ENCODE data around the gene ZNF592. TPM values are rescaled to one million over a fixed set of nuclear protein-coding genes. Genes with fewer than 3 reads are reported as not detected.

The ZNF592 gene
- total and polyA plus RNA-seq, 12 donors: 8.2 to 26.9 (median 20.5) TPM

DNA sequence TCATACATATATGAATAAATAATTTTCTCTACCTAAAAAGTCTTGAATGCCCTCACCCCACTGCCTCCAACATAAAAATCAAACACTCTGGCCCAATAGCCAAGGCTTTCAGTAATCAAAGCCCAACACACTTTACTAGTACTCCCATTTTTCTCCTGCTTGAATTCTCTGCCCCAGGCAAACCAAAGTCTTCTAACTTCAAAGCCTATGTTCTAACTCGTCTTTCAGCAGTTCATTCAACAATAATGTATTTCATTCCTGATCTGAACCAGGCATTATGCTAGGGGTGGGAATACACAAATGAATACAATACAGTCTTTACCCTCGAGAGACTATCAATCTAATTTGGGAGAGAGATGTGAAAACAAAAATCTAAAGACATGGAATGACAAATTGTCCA, 11.4 kb upstream of the ZNF592 start:
- TF ChIP-seq, protein P1, sequence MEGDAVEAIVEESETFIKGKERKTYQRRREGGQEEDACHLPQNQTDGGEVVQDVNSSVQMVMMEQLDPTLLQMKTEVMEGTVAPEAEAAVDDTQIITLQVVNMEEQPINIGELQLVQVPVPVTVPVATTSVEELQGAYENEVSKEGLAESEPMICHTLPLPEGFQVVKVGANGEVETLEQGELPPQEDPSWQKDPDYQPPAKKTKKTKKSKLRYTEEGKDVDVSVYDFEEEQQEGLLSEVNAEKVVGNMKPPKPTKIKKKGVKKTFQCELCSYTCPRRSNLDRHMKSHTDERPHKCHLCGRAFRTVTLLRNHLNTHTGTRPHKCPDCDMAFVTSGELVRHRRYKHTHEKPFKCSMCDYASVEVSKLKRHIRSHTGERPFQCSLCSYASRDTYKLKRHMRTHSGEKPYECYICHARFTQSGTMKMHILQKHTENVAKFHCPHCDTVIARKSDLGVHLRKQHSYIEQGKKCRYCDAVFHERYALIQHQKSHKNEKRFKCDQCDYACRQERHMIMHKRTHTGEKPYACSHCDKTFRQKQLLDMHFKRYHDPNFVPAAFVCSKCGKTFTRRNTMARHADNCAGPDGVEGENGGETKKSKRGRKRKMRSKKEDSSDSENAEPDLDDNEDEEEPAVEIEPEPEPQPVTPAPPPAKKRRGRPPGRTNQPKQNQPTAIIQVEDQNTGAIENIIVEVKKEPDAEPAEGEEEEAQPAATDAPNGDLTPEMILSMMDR (IDR thresholded peaks at IDR 0.05): no peak
- H3K4me3 ChIP-seq: no peak overlapping the region
- intact Hi-C loops (cut with DNase I): no loop called here
- H3K4me1 ChIP-seq: peaks cover 0 to 30% (median 0%) of the 10 kb centered on the region in 9 donors
- H3K27me3 ChIP-seq: no peaks in the 10 kb centered on the region
- 75 to 77% methylated on average over 2 of the region's 2 CpGs for WGBS, 2 donors
- no peaks in the 10 kb centered on the region for H3K9me3 ChIP-seq
- H3K36me3 ChIP-seq: no peaks in the 10 kb centered on the region
- DNase-seq (no peak), ATAC-seq (no peak)
- H3K27ac ChIP-seq: peak overlapping the region in 1 of 10 donors; percentile 28

DNA sequence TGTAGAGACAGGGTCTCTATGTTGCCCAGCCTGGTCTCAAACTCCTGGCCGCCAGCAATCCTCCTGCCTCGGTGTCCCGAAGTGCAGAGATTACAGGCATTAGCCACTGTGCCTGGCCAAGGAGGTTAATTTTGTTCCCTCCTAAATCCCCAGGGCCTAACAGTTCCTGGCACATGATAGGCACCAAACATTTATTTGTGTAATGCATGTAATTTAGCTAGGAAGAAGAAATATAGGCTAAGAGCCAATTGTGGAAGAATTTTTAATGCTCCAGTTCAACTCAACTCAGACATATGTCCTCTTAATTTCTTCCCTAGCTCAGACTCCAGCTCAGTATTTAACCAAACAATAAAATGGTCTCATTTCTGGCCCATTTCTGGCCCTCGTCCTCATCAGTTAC, 7.7 kb upstream of the ZNF592 start:
- WGBS, 2 donors: 91 to 93% methylated on average over 4 of the region's 4 CpGs
- intact Hi-C loops (cut with DNase I): no loop called here

DNA sequence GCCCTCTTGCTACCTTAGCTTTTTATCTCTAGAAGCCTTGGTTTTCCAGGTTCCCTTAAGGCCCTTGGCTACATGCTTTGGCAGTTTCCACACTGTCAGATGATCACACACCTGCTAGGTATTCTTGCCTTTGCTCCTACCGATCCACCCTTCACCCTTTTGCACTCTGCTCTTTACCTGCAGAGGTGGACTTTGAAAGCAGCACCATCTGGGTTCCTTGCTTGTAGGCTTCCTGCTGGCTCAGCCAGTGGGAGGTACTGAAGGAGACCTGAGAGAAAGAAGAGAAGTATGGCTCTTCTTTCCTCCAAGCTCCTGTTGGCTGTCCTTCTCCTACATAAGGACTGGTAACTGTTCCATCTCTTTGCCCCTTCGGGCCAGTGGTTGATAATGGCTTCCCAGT, 7.3 kb upstream of the ZNF592 start:
- 80 to 92% methylated on average over 2 of the region's 2 CpGs for WGBS, 2 donors
- Histone ChIP-seq H3K27ac (no peak overlapping the region), H3K27me3 (no peaks in the 10 kb centered on the region), H3K9me3 (no peaks in the 10 kb centered on the region), H3K4me1 (peaks cover 0 to 16% (median 10%) of the 10 kb centered on the region in 9 donors), H3K36me3 (no peaks in the 10 kb centered on the region), H3K4me3 (no peak overlapping the region)
- DNase-seq (no peak), ATAC-seq (no peak)
- TF ChIP-seq, protein P1 (IDR thresholded peaks at IDR 0.05): no peak
- intact Hi-C loops (cut with DNase I): no loop called here

More for the DNA sequence above, 7.7 kb upstream of the ZNF592 start:
- no peaks in the 10 kb centered on the region for H3K36me3 ChIP-seq
- H3K4me1 ChIP-seq: peaks cover 0 to 12% (median 5%) of the 10 kb centered on the region in 9 donors
- no peak overlapping the region for H3K27ac ChIP-seq
- H3K9me3 ChIP-seq: no peaks in the 10 kb centered on the region
- DNase-seq (no peak), ATAC-seq (no peak)
- no peak overlapping the region for H3K4me3 ChIP-seq
- TF ChIP-seq, protein P1 (IDR thresholded peaks at IDR 0.05): no peak
- no peaks in the 10 kb centered on the region for H3K27me3 ChIP-seq

DNA sequence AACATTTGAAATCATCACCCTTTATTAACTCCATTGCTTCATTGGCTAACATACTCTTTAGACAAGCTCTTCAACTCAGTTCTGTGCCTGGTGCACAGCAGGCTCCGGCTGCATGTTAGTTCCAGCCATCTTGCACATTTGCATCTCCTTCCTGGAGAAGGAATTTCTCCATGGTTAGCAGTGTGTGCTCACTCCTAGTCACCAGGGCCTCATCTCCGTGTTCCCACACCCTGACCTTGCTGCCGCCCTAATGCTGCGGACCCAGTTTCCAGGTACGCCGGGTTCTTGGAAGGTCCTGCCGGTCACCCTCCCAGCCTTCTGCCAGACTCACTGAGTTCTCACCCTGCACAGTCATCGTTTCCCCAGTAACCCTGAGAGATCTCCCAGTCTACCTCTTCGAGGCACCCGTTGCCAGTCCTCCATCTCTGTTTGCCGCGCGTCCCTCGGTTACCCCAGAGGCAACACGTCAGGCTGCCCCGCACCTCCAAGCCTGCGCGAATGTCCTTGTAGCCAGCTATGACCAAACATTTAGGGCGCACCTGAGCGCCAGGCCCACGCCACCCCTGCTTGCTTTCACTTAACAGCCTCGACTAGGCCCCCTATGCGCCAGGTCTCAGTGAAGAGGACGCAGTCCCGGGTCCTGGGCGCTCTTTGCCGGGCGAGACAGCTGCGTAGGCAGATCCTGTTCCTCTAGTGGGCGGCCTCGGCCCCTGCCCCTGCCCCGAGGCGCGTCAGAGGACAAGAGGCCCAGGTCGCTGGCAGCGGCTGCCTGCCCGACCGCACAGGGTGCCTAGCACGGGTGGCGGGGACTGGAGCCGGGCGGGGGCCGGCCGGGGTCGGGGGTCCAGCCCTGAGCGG, 747 bp upstream of the ZNF592 start:
- intact Hi-C loops (cut with DNase I): loop anchor here in 8 of 10 donors (1.0 to 5.0 kb wide), 7 partner anchors 31 to 145 kb away; partner anchors contain the start of genes ALPK3 (in 5 of the 8), SEC11A (in 4 of the 8), WDR73 (in 3 of the 8) and ZSCAN2 (in 1 of the 8)

More for the DNA sequence above, 747 bp upstream of the ZNF592 start:
- H3K4me3 ChIP-seq: peak overlapping the region; percentile 47 to 98 (median 82)
- peak overlapping the region; percentile 98 to 100 (median 100) for H3K27ac ChIP-seq
- TF ChIP-seq, protein P1 (IDR thresholded peaks at IDR 0.05): peak in 3 of 9 donors; percentile 19 to 35 (median 19)
- ATAC-seq (peak; percentile 53 to 82 (median 72)), DNase-seq (peak; percentile 72 to 79)
- H3K27me3 ChIP-seq: no peaks in the 10 kb centered on the region
- peaks cover 10 to 66% (median 57%) of the 10 kb centered on the region in 9 donors for H3K4me1 ChIP-seq
- 1% methylated on average over 45 to 46 of the region's 46 CpGs for WGBS, 2 donors
- no peaks in the 10 kb centered on the region for H3K9me3 ChIP-seq
- no peaks in the 10 kb centered on the region for H3K36me3 ChIP-seq

All from heart right ventricle (tissue), 16 donors.